Activated naive CD8-positive, alpha-beta T cell treated with anti-CD3 and anti-CD28 coated beads, Interleukin-2, amount 50 U/mL, for 16 hours (primary cell): ENCODE results near the gene IGSF9B.

Experiments
- DNase-seq: peaks from one replicate; pipeline ENCODE4 v3.0.0-alpha.2; 2020; ENCODE audit warnings: low read depth, low spot score

Gene IGSF9B

GRCh38 chr11:133921026-133921425 is 35.7 kb downstream of the IGSF9B start:
- DNase-seq: no peak

- no peak for DNase-seq
Measured at GRCh38 chr11:133920109-133920990, 36.4 kb downstream of the IGSF9B start.

GRCh38 chr11:133919330-133920108 is 37.2 kb downstream of the IGSF9B start:
- DNase-seq: no peak

- DNase-seq: no peak
Measured at GRCh38 chr11:133918608-133919260, 38.0 kb downstream of the IGSF9B start.

GRCh38 chr11:133917921-133918607 is 38.7 kb downstream of the IGSF9B start:
- DNase-seq: no peak

- no peak for DNase-seq
Measured at GRCh38 chr11:133916784-133917440, 39.9 kb downstream of the IGSF9B start.

- no peak for DNase-seq
Measured at GRCh38 chr11:133913761-133914160, 43.0 kb downstream of the IGSF9B start.

GRCh38 chr11:133911171-133911570 is 45.6 kb downstream of the IGSF9B start:
- DNase-seq: no peak

- no peak for DNase-seq
Measured at GRCh38 chr11:133910101-133910500, 46.7 kb downstream of the IGSF9B start.

- no peak for DNase-seq
Measured at GRCh38 chr11:133908827-133909226, 47.9 kb downstream of the IGSF9B start.

- no peak for DNase-seq
Measured at GRCh38 chr11:133907841-133908241, 48.9 kb downstream of the IGSF9B start.

- no peak for DNase-seq
Measured at GRCh38 chr11:133907216-133907615, 49.6 kb downstream of the IGSF9B start.

GRCh38 chr11:133906746-133907145 is 50.0 kb downstream of the IGSF9B start:
- DNase-seq: no peak

GRCh38 chr11:133906241-133906640 is 50.5 kb downstream of the IGSF9B start:
- no peak for DNase-seq

GRCh38 chr11:133905677-133906156 is 51.1 kb downstream of the IGSF9B start:
- no peak for DNase-seq

- no peak for DNase-seq
Measured at GRCh38 chr11:133904818-133905515, 51.8 kb downstream of the IGSF9B start.

- DNase-seq: no peak
Measured at GRCh38 chr11:133903875-133904817, 52.6 kb downstream of the IGSF9B start.

- no peak for DNase-seq
Measured at GRCh38 chr11:133903056-133903455, 53.7 kb downstream of the IGSF9B start.

GRCh38 chr11:133902506-133902905 is 54.3 kb downstream of the IGSF9B start:
- no peak for DNase-seq
